Bronchial epithelial cell (primary cell): Measurements from ENCODE around the gene SPR. TPM values are rescaled to one million over a fixed set of nuclear protein-coding genes. Genes with fewer than 3 reads are reported as not detected.

ENCODE experiments used
- DNase-seq: peaks from one replicate; pipeline ENCODE4 v3.0.0-alpha.2; 2010; ENCODE audit warnings: low read depth
- FAIRE-seq: peaks from 2 replicates; lab custom pipeline; 2011; peaks lifted over from hg19 to GRCh38; lab: Jason Lieb, UNC
- H3K27me3 ChIP-seq: 2 replicates; pipeline ENCODE4 v1.5.1; 2011; ENCODE audit warnings: low read length; ENCODE audit not compliant: control insufficient read depth, insufficient read depth
- H3K36me3 ChIP-seq: 2 replicates; pipeline ENCODE4 v1.5.1; 2011; ENCODE audit warnings: low read length; ENCODE audit not compliant: control insufficient read depth, insufficient read depth
- H3K4me3 ChIP-seq: 2 replicates; pipeline ENCODE4 v1.5.1; 2011; ENCODE audit warnings: mild to moderate bottlenecking, low read depth, low read length, control low read depth
- CTCF ChIP-seq: IDR thresholded peaks from 2 replicates; pipeline ENCODE4 v1.5.1; 2011; ENCODE audit warnings: mild to moderate bottlenecking, moderate library complexity, low read length, control low read depth, inconsistent platforms; ENCODE audit not compliant: insufficient read depth, severe bottlenecking
- total RNA-seq: library from RNA; depleted of rRNA; stranded (reverse); fragments of >200 nt; gene quantifications from 2 replicates; pipeline ENCODE4 v1.2.1, GENCODE V29; 2014

SPR gene
- total RNA-seq, 1 donor from 2014 or later: 14.0 TPM

DNA sequence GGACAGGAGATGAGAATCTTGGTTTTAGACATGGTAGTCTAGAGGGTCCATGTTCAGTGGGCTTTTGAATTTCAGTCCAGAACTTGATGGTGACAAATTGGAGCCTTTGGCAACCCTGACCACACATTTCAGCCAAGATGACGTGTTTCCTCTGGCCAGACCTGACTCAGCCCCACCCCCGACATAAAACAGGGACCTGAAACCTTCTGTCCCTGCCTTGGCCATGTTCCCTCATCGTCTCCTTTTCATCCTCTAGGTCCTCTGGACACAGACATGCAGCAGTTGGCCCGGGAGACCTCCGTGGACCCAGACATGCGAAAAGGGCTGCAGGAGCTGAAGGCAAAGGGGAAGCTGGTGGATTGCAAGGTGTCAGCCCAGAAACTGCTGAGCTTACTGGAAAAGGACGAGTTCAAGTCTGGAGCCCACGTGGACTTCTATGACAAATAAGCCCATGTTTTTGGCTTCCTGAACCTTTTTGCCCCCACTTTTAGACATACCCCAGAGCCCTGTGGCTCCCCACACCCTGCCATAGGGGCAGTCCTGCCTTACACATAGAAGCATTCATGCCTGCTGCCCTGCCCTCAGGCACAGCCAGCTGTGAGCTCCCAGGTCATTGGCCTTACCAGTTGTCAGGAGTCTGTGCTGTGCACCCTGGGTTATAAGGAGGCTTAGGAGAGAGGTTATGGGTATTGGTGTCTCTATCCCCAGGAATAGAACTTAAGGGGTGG, 4.0 kb downstream of the SPR start:
- H3K27me3 ChIP-seq: no peaks in the 10 kb centered on the region
- TF ChIP-seq CTCF: no peak
- H3K4me3 ChIP-seq: no peak overlapping the region
- no peak for DNase-seq
- no peak for FAIRE-seq
- peaks cover 3% of the 10 kb centered on the region for H3K36me3 ChIP-seq

DNA sequence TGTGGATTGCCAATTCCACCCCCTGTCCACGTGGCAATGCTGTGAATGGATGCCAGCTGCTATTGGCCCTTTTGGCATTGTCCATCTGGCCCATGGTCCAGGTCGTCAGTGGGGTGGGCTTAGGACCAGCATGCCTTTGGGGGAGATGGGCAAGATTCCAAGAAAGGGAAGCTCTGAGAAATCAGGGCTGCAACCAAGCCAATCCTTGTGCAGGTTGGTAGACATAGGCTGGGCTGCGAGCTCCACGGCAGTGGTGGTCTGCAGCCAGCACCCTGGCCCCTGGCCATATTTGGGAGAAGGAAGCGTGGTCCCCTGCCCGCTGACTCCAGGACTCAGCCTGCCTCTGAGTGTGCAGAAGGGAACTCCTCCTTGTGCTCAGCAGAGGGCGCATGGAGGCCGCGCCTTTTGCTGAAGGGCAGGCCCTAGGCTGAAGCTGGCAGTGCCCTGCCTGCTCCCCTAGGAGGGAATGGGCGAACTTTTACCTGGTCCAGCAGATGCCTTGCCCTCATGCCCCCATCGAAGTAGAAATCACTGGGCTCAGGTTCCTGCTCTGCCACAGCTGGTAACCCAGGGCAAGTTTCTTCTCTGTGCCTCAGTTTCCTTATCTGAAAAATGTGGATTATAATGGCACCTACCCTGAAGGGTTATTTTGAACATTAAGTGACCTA, 5.4 kb downstream of the SPR start:
- no peak overlapping the region for H3K4me3 ChIP-seq
- peaks cover 3% of the 10 kb centered on the region for H3K36me3 ChIP-seq
- peak; percentile 59 for DNase-seq
- FAIRE-seq: no peak
- H3K27me3 ChIP-seq: no peaks in the 10 kb centered on the region
- peak; percentile 95 for TF ChIP-seq CTCF

- no peaks in the 10 kb centered on the region for H3K27me3 ChIP-seq
- no peak overlapping the region for H3K4me3 ChIP-seq
- FAIRE-seq (no peak), DNase-seq (peak; percentile 58)
- peak; percentile 82 for TF ChIP-seq CTCF
- peaks cover 3% of the 10 kb centered on the region for H3K36me3 ChIP-seq
These were observed 6.5 kb downstream of the SPR start for GRCh38 chr2:72893594-72894319.

- H3K27me3 ChIP-seq: no peaks in the 10 kb centered on the region
- DNase-seq (peak; percentile 73), FAIRE-seq (no peak)
These were observed 7.3 kb downstream of the SPR start for GRCh38 chr2:72894514-72894913.

DNA sequence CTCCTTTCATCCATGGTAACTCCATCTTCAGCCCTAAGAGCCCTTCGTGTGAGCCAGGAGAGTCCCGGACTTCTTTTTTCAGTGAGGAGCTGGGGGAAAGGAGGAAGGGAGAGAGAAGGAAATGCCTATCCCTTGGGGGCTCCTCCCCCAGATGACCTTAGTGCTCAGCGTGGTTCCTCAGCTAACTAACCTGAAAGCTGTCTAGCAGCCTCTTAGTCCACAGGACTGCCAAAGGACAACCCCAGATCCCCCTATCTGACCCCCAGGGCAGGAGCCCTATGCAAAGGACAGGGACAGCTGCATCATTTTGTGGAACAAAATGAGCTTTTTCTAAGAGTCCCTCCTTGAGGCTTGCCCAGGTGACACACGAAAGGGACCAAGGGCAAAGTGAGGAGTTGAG, 7.9 kb downstream of the SPR start:
- no peaks in the 10 kb centered on the region for H3K27me3 ChIP-seq
- peaks cover 1% of the 10 kb centered on the region for H3K36me3 ChIP-seq
- no peak for TF ChIP-seq CTCF
- H3K4me3 ChIP-seq: no peak overlapping the region
- FAIRE-seq (no peak), DNase-seq (no peak)

More at GRCh38 chr2:72894514-72894913, 7.3 kb downstream of the SPR start:
- Histone ChIP-seq H3K36me3 (peaks cover 1% of the 10 kb centered on the region), H3K4me3 (no peak overlapping the region)
- TF ChIP-seq CTCF: no peak
